Calu3 (cell line): ENCODE results near the gene COCH. TPM values are rescaled to one million over a fixed set of nuclear protein-coding genes. Genes with fewer than 3 reads are reported as not detected.

ENCODE experiments used
- BruUV-seq: library from RNA; stranded (reverse); fragments of 400-500 nt; replicated peaks from 2 replicates; lab custom pipeline; 2021; lab: Mats Ljungman, UMichigan
- CTCF ChIA-PET: fragments of 300-600 bp; sonication (Branson Sonifier 250); formaldehyde crosslinking; loops from one replicate; lab custom pipeline; 2022; ENCODE audit warnings: antibody characterized with exemption; lab: Charles Lee
- DNase-seq: peaks from one replicate; pipeline ENCODE4 v3.0.0; 2022
- H3K27ac Mint-ChIP-seq: one replicate; pipeline ENCODE4 v1.8.0; 2022; ENCODE audit warnings: mixed read lengths; ENCODE audit not compliant: unreplicated experiment
- H3K27me3 Mint-ChIP-seq: one replicate; pipeline ENCODE4 v1.8.0; 2022; ENCODE audit warnings: mixed read lengths; ENCODE audit not compliant: unreplicated experiment
- H3K36me3 Mint-ChIP-seq: one replicate; pipeline ENCODE4 v1.8.0; 2022; ENCODE audit warnings: mild to moderate bottlenecking, moderate library complexity, mixed read lengths; ENCODE audit not compliant: insufficient read depth, unreplicated experiment
- H3K4me1 Mint-ChIP-seq: one replicate; pipeline ENCODE4 v1.8.0; 2022; ENCODE audit warnings: mild to moderate bottlenecking, low read depth, mixed read lengths; ENCODE audit not compliant: unreplicated experiment
- H3K4me3 Mint-ChIP-seq: one replicate; pipeline ENCODE4 v1.8.0; 2022; ENCODE audit warnings: mild to moderate bottlenecking, low read depth, moderate library complexity, mixed read lengths; ENCODE audit not compliant: unreplicated experiment
- H3K9me3 Mint-ChIP-seq: one replicate; pipeline ENCODE4 v1.8.0; 2022; ENCODE audit warnings: low read depth, mixed read lengths; ENCODE audit not compliant: unreplicated experiment
- intact Hi-C: fragments of 100-400 bp; cut with micrococcal nuclease; formaldehyde crosslinking; loops from one replicate; pipeline ENCODE4 v1.10.0; 2022; ENCODE audit not compliant: unreplicated experiment
- total RNA-seq: library from RNA; stranded (reverse); gene quantifications from 2 replicates; pipeline ENCODE4 v1.2.3, GENCODE V29; 2022
- TF ChIP-seq, protein P1 (sequence below): fragments of 200-600 bp; IDR thresholded peaks from one replicate; pipeline ENCODE4 v1.8.0; 2022; ENCODE audit warnings: antibody characterized with exemption; ENCODE audit not compliant: unreplicated experiment

COCH gene
- total RNA-seq, 1 experiment from 2014 or later: 15.8 TPM

DNA sequence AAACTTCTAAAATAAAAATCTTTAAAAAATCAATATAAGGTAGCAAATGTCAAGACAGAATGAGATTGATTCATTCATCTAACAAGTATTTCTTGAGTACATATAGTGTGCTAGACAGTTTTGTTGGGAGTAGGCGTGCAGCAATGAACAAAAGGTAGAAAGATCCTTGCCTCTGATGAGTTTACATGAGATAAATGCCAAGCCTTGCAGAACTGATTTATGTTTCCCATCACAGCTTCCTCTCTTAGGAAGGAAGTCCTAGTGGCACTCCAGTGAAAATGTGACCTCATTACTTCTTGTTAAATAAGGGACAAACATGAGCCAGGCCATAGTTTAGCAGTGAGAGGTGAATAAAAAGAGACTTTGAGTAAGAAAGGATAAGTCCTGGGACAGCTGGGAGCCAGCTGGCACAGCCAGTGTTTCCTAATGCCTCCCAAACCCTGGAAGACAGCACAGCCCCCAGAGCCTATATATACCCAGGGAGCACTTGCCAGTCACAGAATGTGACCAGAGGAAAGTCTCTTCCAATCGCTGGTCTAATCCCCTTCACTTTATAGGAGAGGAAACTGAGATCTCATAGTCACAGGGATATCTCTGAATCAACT, 4.7 kb upstream of the COCH start:
- H3K27me3 Mint-ChIP-seq: peaks cover 12% of the 10 kb centered on the region
- no peak overlapping the region for H3K27ac Mint-ChIP-seq
- H3K4me1 Mint-ChIP-seq: no peaks in the 10 kb centered on the region
- H3K36me3 Mint-ChIP-seq: peaks cover 13% of the 10 kb centered on the region
- TF ChIP-seq, protein P1, sequence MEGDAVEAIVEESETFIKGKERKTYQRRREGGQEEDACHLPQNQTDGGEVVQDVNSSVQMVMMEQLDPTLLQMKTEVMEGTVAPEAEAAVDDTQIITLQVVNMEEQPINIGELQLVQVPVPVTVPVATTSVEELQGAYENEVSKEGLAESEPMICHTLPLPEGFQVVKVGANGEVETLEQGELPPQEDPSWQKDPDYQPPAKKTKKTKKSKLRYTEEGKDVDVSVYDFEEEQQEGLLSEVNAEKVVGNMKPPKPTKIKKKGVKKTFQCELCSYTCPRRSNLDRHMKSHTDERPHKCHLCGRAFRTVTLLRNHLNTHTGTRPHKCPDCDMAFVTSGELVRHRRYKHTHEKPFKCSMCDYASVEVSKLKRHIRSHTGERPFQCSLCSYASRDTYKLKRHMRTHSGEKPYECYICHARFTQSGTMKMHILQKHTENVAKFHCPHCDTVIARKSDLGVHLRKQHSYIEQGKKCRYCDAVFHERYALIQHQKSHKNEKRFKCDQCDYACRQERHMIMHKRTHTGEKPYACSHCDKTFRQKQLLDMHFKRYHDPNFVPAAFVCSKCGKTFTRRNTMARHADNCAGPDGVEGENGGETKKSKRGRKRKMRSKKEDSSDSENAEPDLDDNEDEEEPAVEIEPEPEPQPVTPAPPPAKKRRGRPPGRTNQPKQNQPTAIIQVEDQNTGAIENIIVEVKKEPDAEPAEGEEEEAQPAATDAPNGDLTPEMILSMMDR: no peak
- DNase-seq: no peak
- no peak overlapping the region for H3K4me3 Mint-ChIP-seq
- BruUV-seq: no TSS peak
- intact Hi-C loops: no loop called here
- H3K9me3 Mint-ChIP-seq: no peaks in the 10 kb centered on the region
- CTCF ChIA-PET: no interaction called here

DNA sequence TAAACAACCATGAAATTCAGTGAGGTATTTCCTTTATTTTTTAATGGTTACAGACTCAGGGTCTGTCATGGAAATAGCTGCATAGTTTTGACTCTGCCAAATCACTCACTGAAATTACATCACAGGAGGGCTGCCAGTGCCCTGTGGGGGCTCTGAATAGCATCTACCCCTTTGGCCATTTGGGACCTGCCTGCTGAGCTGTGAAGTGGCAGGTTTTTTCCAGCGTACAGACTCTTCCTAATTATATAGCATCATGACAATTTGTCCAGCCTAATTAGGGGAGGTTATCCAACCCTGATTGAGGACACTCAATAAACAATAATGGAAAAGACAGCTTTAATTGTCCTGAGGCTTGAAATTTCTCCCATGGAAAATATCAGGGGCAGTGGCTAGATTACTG, 1.8 kb upstream of the COCH start:
- peaks cover 12% of the 10 kb centered on the region for H3K27me3 Mint-ChIP-seq
- intact Hi-C loops: no loop called here
- TF ChIP-seq, protein P1: no peak
- CTCF ChIA-PET: no interaction called here
- H3K4me3 Mint-ChIP-seq: no peak overlapping the region
- BruUV-seq: no TSS peak
- no peaks in the 10 kb centered on the region for H3K4me1 Mint-ChIP-seq
- DNase-seq: no peak
- H3K9me3 Mint-ChIP-seq: no peaks in the 10 kb centered on the region
- peaks cover 19% of the 10 kb centered on the region for H3K36me3 Mint-ChIP-seq
- H3K27ac Mint-ChIP-seq: no peak overlapping the region

- H3K9me3 Mint-ChIP-seq: no peaks in the 10 kb centered on the region
- BruUV-seq: no TSS peak
- peak overlapping the region; percentile 92 for H3K4me3 Mint-ChIP-seq
- H3K27ac Mint-ChIP-seq: no peak overlapping the region
- peaks cover 19% of the 10 kb centered on the region for H3K36me3 Mint-ChIP-seq
- TF ChIP-seq, protein P1: no peak
- H3K27me3 Mint-ChIP-seq: peaks cover 12% of the 10 kb centered on the region
- CTCF ChIA-PET: interaction anchor here (0.5 to 0.6 kb wide), 2 partner anchors 27 to 32 kb away, joined by 3 read pairs; no protein-coding TSS in a partner anchor
- no peak for DNase-seq
- intact Hi-C loops: no loop called here
- H3K4me1 Mint-ChIP-seq: no peaks in the 10 kb centered on the region
Observed at GRCh38 chr14:30873308-30874119, 845 bp upstream of the COCH start.

DNA sequence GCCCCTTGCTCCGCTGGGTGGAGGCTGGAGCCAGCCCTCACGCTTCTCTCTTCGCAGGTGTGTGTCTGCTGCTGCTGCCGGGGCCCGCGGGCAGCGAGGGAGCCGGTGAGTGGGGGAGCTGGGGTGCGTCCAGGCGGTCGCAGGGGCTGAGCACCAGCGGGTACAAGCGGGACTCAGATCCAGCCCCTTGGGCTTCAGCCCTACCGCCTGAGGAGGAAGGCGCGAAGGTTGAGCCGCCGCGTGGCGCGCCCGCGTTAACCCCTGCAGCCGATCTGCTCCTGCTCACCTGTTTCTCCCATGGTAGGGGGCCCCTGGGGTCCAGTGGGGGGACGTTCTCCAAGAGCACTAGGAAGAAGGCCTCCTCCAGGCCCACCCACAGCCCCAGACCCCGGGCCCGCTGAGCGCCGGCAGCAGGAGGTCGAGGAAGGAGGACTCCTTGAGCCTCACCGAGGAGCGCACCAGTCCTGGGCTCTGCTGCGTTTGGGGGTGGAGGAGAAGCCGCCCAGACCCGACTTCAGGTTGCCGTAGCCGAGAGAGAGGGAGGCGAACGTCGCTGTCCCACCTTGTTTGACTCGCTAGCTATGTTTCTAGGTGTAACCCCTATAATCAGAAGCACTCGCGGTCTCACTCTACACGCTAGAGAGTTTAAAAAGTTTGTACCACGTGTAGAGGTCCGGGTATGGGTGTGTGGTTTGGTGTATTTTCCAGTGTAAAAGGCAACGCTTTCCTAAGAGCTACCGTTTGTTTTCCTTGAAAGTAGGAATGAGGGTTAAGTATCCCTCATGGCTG, 834 bp downstream of the COCH start:
- Mint-ChIP-seq H3K4me1 (no peaks in the 10 kb centered on the region), H3K27me3 (peaks cover 12% of the 10 kb centered on the region), H3K27ac (no peak overlapping the region), H3K9me3 (no peaks in the 10 kb centered on the region), H3K4me3 (peak overlapping the region; percentile 92), H3K36me3 (peaks cover 19% of the 10 kb centered on the region)
- no TSS peak for BruUV-seq
- CTCF ChIA-PET: interaction anchor here (1.0 kb wide), 1 partner anchor 13 kb away, joined by 5 read pairs; no protein-coding TSS in a partner anchor
- DNase-seq: peak; percentile 18
- TF ChIP-seq, protein P1: no peak
- intact Hi-C loops: no loop called here
